Gastrocnemius medialis (tissue), 4 donors: ENCODE results near the gene ACY1. TPM values are rescaled to one million over a fixed set of nuclear protein-coding genes. Genes with fewer than 3 reads are reported as not detected.

ENCODE experiments used
- ATAC-seq, 2 donors: fragments of 150-250 bp; one replicate each; pipeline ENCODE4 v1.9.1; 2016
- DNase-seq, 2 donors: peaks; one replicate each; pipeline ENCODE4 v3.0.0-alpha.2; 2019
- H3K27ac ChIP-seq, 4 donors: fragments of 200-600 bp; sonication (generic); 1 replicate in 1 of 4; 2 replicates in 3 of 4; pipeline ENCODE4 v1.5.1; 2016 to 2018; ENCODE audit warnings: mild to moderate bottlenecking in 2 of 4, moderate library complexity in 1 of 4
- H3K27me3 ChIP-seq, 3 donors: fragments of 200-600 bp; sonication (generic) in 2 of 3; 1 replicate in 1 of 3; 2 replicates in 2 of 3; pipeline versions ENCODE4 v1.5.1 to v1.6.0; 2016 to 2019; ENCODE audit warnings: mild to moderate bottlenecking in 1 of 3, moderate library complexity in 1 of 3
- H3K36me3 ChIP-seq, 2 donors: fragments of 200-600 bp; sonication (generic) in 1 of 2; one replicate each; pipeline ENCODE4 v1.5.1; 2017 to 2018
- H3K4me1 ChIP-seq, 2 donors: fragments of 200-600 bp; sonication (generic) in 1 of 2; one replicate each; pipeline ENCODE4 v1.5.1; 2016 to 2017; ENCODE audit warnings: mild to moderate bottlenecking in 2 of 2
- H3K4me3 ChIP-seq, 4 donors: fragments of 200-600 bp; sonication (generic) in 3 of 4; 1 replicate in 1 of 4; 2 replicates in 3 of 4; pipeline ENCODE4 v1.5.1; 2016 to 2019; ENCODE audit warnings: mild to moderate bottlenecking in 2 of 4
- H3K9me3 ChIP-seq, 3 donors: fragments of 200-600 bp; sonication (generic) in 2 of 3; 1 replicate in 1 of 3; 2 replicates in 2 of 3; pipeline ENCODE4 v1.5.1; 2016 to 2019
- CTCF ChIP-seq, 5 experiments: fragments of 450-650 bp in 3 of 5; fragments of 200-600 bp in 2 of 5; sonication (generic) in 2 of 5; IDR thresholded peaks in 4 of 5; conservative IDR thresholded peaks in 1 of 5; 1 replicate in 4 of 5; 2 replicates in 1 of 5; pipeline ENCODE4 v1.5.1; 2016 to 2019; ENCODE audit warnings: antibody characterized with exemption in 5 of 5, mild to moderate bottlenecking in 3 of 5, moderate library complexity in 3 of 5
- POLR2A ChIP-seq, 2 donors: fragments of 450-650 bp; IDR thresholded peaks; one replicate each; pipeline ENCODE4 v1.6.1; 2017; ENCODE audit warnings: antibody characterized with exemption in 2 of 2, mild to moderate bottlenecking in 2 of 2, moderate library complexity in 2 of 2
- in situ Hi-C, 4 donors: fragments of 200-750 bp; cut with MboI; loops; one replicate each; pipeline versions ENCODE4 v1.15.0 to v1.8.0; 2017; ENCODE audit warnings: low sequenced_read_pairs in 4 of 4
- intact Hi-C: fragments of 100-400 bp; cut with DNase I; formaldehyde crosslinking; loops from one replicate; pipeline ENCODE4 v1.15.1; 2023; ENCODE audit warnings: low total_unique reads
- total RNA-seq, 4 donors: library from RNA; depleted of rRNA; stranded (reverse); fragments of >200 nt; gene quantifications; one replicate each; pipeline versions ENCODE4 v1.1.0 to v1.2.3, GENCODE V29; 2016

ACY1 gene
- total RNA-seq, 4 donors from 2014 or later = 33.5 to 79.3 (median 43.2) TPM

GRCh38 chr3:52025453-52025852 is 42.1 kb downstream of the ACY1 start:
- TF ChIP-seq CTCF (IDR thresholded peaks at IDR 0.05 in 4 of 5, conservative IDR thresholded peaks at IDR 0.05 in 1 of 5) (no peak), POLR2A (IDR thresholded peaks at IDR 0.05) (no peak)
- ATAC-seq = peak; percentile 4 to 11
- intact Hi-C loops = no loop called here

GRCh38 chr3:52026041-52026440 is 42.7 kb downstream of the ACY1 start:
- peak in 1 of 2 donors; percentile 89 for DNase-seq
- H3K4me3 ChIP-seq = peak overlapping the region in 2 of 4 donors; percentile 25 to 59
- peak; percentile 17 to 40 for ATAC-seq

More at GRCh38 chr3:52025453-52025852, 42.1 kb downstream of the ACY1 start:
- Histone ChIP-seq H3K4me3 (peak overlapping the region in 2 of 4 donors; percentile 25 to 59), H3K9me3 (no peaks in the 10 kb centered on the region), H3K27me3 (no peaks in the 10 kb centered on the region), H3K4me1 (peaks cover 94 to 95% of the 10 kb centered on the region in 2 donors), H3K36me3 (no peaks in the 10 kb centered on the region), H3K27ac (peak overlapping the region; percentile 95 to 98 (median 96))
- in situ Hi-C loops = no loop called here
- DNase-seq = peak in 1 of 2 donors; percentile 75

GRCh38 chr3:52028572-52028971 is 45.2 kb downstream of the ACY1 start:
- ATAC-seq (peak; percentile 9 to 14), DNase-seq (peak in 1 of 2 donors; percentile 83)
- in situ Hi-C loops = no loop called here
- intact Hi-C loops = no loop called here
- H3K27me3 ChIP-seq = no peaks in the 10 kb centered on the region
- no peaks in the 10 kb centered on the region for H3K36me3 ChIP-seq
- no peak for TF ChIP-seq CTCF (IDR thresholded peaks at IDR 0.05 in 4 of 5, conservative IDR thresholded peaks at IDR 0.05 in 1 of 5)
- TF ChIP-seq POLR2A (IDR thresholded peaks at IDR 0.05) = peak; percentile 17 to 33
- H3K4me1 ChIP-seq = peaks cover 82 to 87% of the 10 kb centered on the region in 2 donors
- H3K4me3 ChIP-seq = no peak overlapping the region
- H3K27ac ChIP-seq = peak overlapping the region; percentile 95 to 98 (median 96)
- no peaks in the 10 kb centered on the region for H3K9me3 ChIP-seq

More at GRCh38 chr3:52026041-52026440, 42.7 kb downstream of the ACY1 start:
- Histone ChIP-seq H3K4me1 (peaks cover 94 to 95% of the 10 kb centered on the region in 2 donors), H3K9me3 (no peaks in the 10 kb centered on the region), H3K36me3 (no peaks in the 10 kb centered on the region), H3K27me3 (no peaks in the 10 kb centered on the region), H3K27ac (peak overlapping the region; percentile 95 to 98 (median 96))
- intact Hi-C loops = no loop called here
- TF ChIP-seq POLR2A (IDR thresholded peaks at IDR 0.05) (peak in 1 of 2 donors; percentile 13), CTCF (IDR thresholded peaks at IDR 0.05 in 4 of 5, conservative IDR thresholded peaks at IDR 0.05 in 1 of 5) (no peak)
- in situ Hi-C loops = no loop called here

GRCh38 chr3:52029053-52029452 is 45.7 kb downstream of the ACY1 start:
- DNase-seq = no peak
- intact Hi-C loops = no loop called here
- Histone ChIP-seq H3K27me3 (no peaks in the 10 kb centered on the region), H3K27ac (peak overlapping the region; percentile 95 to 98 (median 96)), H3K9me3 (no peaks in the 10 kb centered on the region), H3K36me3 (no peaks in the 10 kb centered on the region), H3K4me1 (peaks cover 78 to 82% of the 10 kb centered on the region in 2 donors), H3K4me3 (no peak overlapping the region)
- no peak for ATAC-seq
- TF ChIP-seq POLR2A (IDR thresholded peaks at IDR 0.05) = no peak
- no peak for TF ChIP-seq CTCF (IDR thresholded peaks at IDR 0.05 in 4 of 5, conservative IDR thresholded peaks at IDR 0.05 in 1 of 5)
- in situ Hi-C loops = no loop called here

- H3K4me1 ChIP-seq = peaks cover 73 to 77% of the 10 kb centered on the region in 2 donors
- no peak for TF ChIP-seq POLR2A (IDR thresholded peaks at IDR 0.05)
- no peak for TF ChIP-seq CTCF (IDR thresholded peaks at IDR 0.05 in 4 of 5, conservative IDR thresholded peaks at IDR 0.05 in 1 of 5)
- peak overlapping the region; percentile 95 to 98 (median 96) for H3K27ac ChIP-seq
- ATAC-seq (no peak), DNase-seq (no peak)
- H3K27me3 ChIP-seq = no peaks in the 10 kb centered on the region
- no peaks in the 10 kb centered on the region for H3K9me3 ChIP-seq
- in situ Hi-C loops = no loop called here
- no peak overlapping the region for H3K4me3 ChIP-seq
- intact Hi-C loops = no loop called here
- H3K36me3 ChIP-seq = no peaks in the 10 kb centered on the region
Measured at GRCh38 chr3:52029535-52029934, 46.2 kb downstream of the ACY1 start.
